GM23338 (cell line): ENCODE results near the gene MAMLD1. TPM values are rescaled to one million over a fixed set of nuclear protein-coding genes. Genes with fewer than 3 reads are reported as not detected.

Source experiments
- ATAC-seq: fragments of 200-7000 bp; cut with Tn5 transposase; 3 replicates; pipeline ENCODE4 v1.9.1; 2020
- DNase-seq: peaks from one replicate; pipeline ENCODE4 v3.0.0-alpha.2; 2015; ENCODE audit warnings: low spot score
- H2AFZ ChIP-seq: fragments of 200-600 bp; sonication (generic); 2 replicates; pipeline ENCODE4 v1.8.0; 2016; ENCODE audit warnings: antibody characterized with exemption, mild to moderate bottlenecking, moderate library complexity
- H3F3A ChIP-seq: fragments of 200-600 bp; sonication (generic); replicated peaks from 2 replicates; pipeline ENCODE4 v1.8.0; 2017; ENCODE audit warnings: antibody characterized with exemption, mixed run types, low read depth
- H3K27ac ChIP-seq: fragments of 200-600 bp; sonication (generic); 2 replicates; pipeline ENCODE4 v1.6.1; 2016; ENCODE audit warnings: low read depth
- H3K27me3 ChIP-seq: fragments of 200-600 bp; sonication (generic); 2 replicates; pipeline ENCODE4 v1.8.0; 2016; ENCODE audit warnings: mild to moderate bottlenecking, mixed run types, moderate library complexity; ENCODE audit not compliant: insufficient read depth
- H3K36me3 ChIP-seq: fragments of 200-600 bp; sonication (generic); 2 replicates; pipeline ENCODE4 v1.8.0; 2016; ENCODE audit warnings: mild to moderate bottlenecking; ENCODE audit not compliant: insufficient read depth
- H3K4me1 ChIP-seq: fragments of 200-600 bp; sonication (generic); 2 replicates; pipeline ENCODE4 v1.8.0; 2016; ENCODE audit warnings: mild to moderate bottlenecking, moderate library complexity; ENCODE audit not compliant: insufficient read depth
- H3K4me2 ChIP-seq: fragments of 200-600 bp; sonication (generic); 2 replicates; pipeline ENCODE4 v1.7.1; 2017; ENCODE audit warnings: mixed run types
- H3K4me3 ChIP-seq: fragments of 200-600 bp; sonication (generic); 2 replicates; pipeline ENCODE4 v1.6.1; 2016; ENCODE audit warnings: mixed run types
- H3K79me2 ChIP-seq: fragments of 200-600 bp; sonication (generic); replicated peaks from 2 replicates; pipeline ENCODE4 v1.8.0; 2017; ENCODE audit warnings: mild to moderate bottlenecking; ENCODE audit not compliant: insufficient read depth
- H3K9me2 ChIP-seq: fragments of 200-600 bp; sonication (generic); 2 replicates; pipeline ENCODE4 v1.8.0; 2017; ENCODE audit not compliant: insufficient read depth
- H4K20me1 ChIP-seq: fragments of 200-600 bp; sonication (generic); replicated peaks from 2 replicates; pipeline ENCODE4 v1.8.0; 2017; ENCODE audit warnings: mild to moderate bottlenecking; ENCODE audit not compliant: insufficient read depth
- H3K27ac Mint-ChIP-seq: 2 replicates; pipeline ENCODE4 v1.8.0; 2020; ENCODE audit warnings: inconsistent platforms, mild to moderate bottlenecking, moderate library complexity, mixed read lengths
- H3K27me3 Mint-ChIP-seq: 3 replicates; pipeline ENCODE4 v1.8.0; 2022; ENCODE audit warnings: low read depth, mild to moderate bottlenecking, moderate library complexity, mixed read lengths, inconsistent platforms; ENCODE audit not compliant: insufficient read depth, poor library complexity
- H3K36me3 Mint-ChIP-seq: 3 replicates; pipeline ENCODE4 v1.8.0; 2021; ENCODE audit warnings: low read depth, mild to moderate bottlenecking, inconsistent platforms, moderate library complexity, mixed read lengths
- H3K4me1 Mint-ChIP-seq: 3 replicates; pipeline ENCODE4 v1.8.0; 2020; ENCODE audit warnings: mild to moderate bottlenecking, inconsistent platforms, mixed read lengths
- H3K4me3 Mint-ChIP-seq: 3 replicates; pipeline ENCODE4 v1.8.0; 2021; ENCODE audit warnings: moderate library complexity, mild to moderate bottlenecking, inconsistent platforms, mixed read lengths
- H3K9me3 Mint-ChIP-seq: 3 replicates; pipeline ENCODE4 v1.8.0; 2020; ENCODE audit warnings: moderate library complexity, mild to moderate bottlenecking, inconsistent platforms, mixed read lengths
- CREB1 ChIP-seq: fragments of 250-450 bp; sonication (Bioruptor Pico); IDR thresholded peaks from 2 replicates; pipeline ENCODE4 v1.5.0; 2020; ENCODE audit warnings: low read depth, mild to moderate bottlenecking, moderate library complexity
- EZH2 ChIP-seq: fragments of 200-600 bp; sonication (generic); IDR thresholded peaks from one replicate; pipeline ENCODE4 v1.8.0; 2017; ENCODE audit warnings: antibody characterized with exemption, mild to moderate bottlenecking, low read depth; ENCODE audit not compliant: unreplicated experiment
- EZH2phosphoT487 ChIP-seq: fragments of 200-600 bp; sonication (generic); IDR thresholded peaks from one replicate; pipeline ENCODE4 v1.8.1; 2018; ENCODE audit warnings: antibody characterized with exemption; ENCODE audit not compliant: unreplicated experiment
- JUNB ChIP-seq: IDR thresholded peaks from one replicate; pipeline ENCODE4 v1.6.1; 2016; ENCODE audit warnings: antibody characterized with exemption; ENCODE audit not compliant: unreplicated experiment
- NANOG ChIP-seq: IDR thresholded peaks from 2 replicates; pipeline ENCODE4 v1.6.1; 2016; ENCODE audit warnings: antibody characterized with exemption, borderline replicate concordance
- POLR2AphosphoS5 ChIP-seq: IDR thresholded peaks from 2 replicates; pipeline ENCODE4 v1.6.1; 2016; ENCODE audit warnings: antibody characterized with exemption, low read depth
- STAT1 ChIP-seq: IDR thresholded peaks from one replicate; pipeline ENCODE4 v1.6.1; 2016; ENCODE audit warnings: antibody characterized with exemption; ENCODE audit not compliant: unreplicated experiment
- ZNF114 ChIP-seq: fragments of 250-450 bp; sonication (Bioruptor Pico); IDR thresholded peaks from 2 replicates; pipeline ENCODE4 v1.5.0; 2020; ENCODE audit warnings: mild to moderate bottlenecking, moderate library complexity
- ZNF331 ChIP-seq: fragments of 250-450 bp; sonication (Bioruptor Pico); IDR thresholded peaks from 2 replicates; pipeline ENCODE4 v1.5.0; 2020; ENCODE audit warnings: low read depth, mild to moderate bottlenecking, moderate library complexity
- polyA plus RNA-seq: library from polyadenylated mRNA; unstranded; fragments of >200 nt; fragmentation: Nextera tagmentation; extraction: Ambion mirVana; gene quantifications from 2 replicates; pipeline ENCODE4 v1.2.1, GENCODE V29; 2016
- total RNA-seq: library from RNA; depleted of rRNA; stranded (reverse); fragments of >200 nt; shearing (Covaris generic); gene quantifications from 2 replicates; pipeline ENCODE4 v1.2.3, GENCODE V29; 2014
- TF ChIP-seq, protein P1 (sequence below), 2 experiments: fragments of 200-600 bp in 1 of 2; sonication (generic) in 1 of 2; conservative IDR thresholded peaks; 2 replicates each; pipeline versions ENCODE4 v1.5.1 to v1.6.1; 2016 to 2017; ENCODE audit warnings: antibody characterized with exemption in 2 of 2, low read depth in 2 of 2, mild to moderate bottlenecking in 2 of 2, moderate library complexity in 1 of 2
- TF ChIP-seq, protein P2 (sequence below): IDR thresholded peaks from 2 replicates; pipeline ENCODE4 v1.6.1; 2016; ENCODE audit warnings: antibody characterized with exemption
- TF ChIP-seq, protein P3 (sequence below): IDR thresholded peaks from one replicate; pipeline ENCODE4 v1.6.1; 2018; ENCODE audit warnings: antibody characterized with exemption; ENCODE audit not compliant: unreplicated experiment
- TF ChIP-seq, protein P4 (sequence below): fragments of 250-450 bp; sonication (Bioruptor Pico); IDR thresholded peaks from 2 replicates; pipeline ENCODE4 v1.5.0; 2020; ENCODE audit warnings: mild to moderate bottlenecking, moderate library complexity

The MAMLD1 gene
- total and polyA plus RNA-seq, 2 experiments from 2014 or later: 0.13 to 0.21 TPM

DNA sequence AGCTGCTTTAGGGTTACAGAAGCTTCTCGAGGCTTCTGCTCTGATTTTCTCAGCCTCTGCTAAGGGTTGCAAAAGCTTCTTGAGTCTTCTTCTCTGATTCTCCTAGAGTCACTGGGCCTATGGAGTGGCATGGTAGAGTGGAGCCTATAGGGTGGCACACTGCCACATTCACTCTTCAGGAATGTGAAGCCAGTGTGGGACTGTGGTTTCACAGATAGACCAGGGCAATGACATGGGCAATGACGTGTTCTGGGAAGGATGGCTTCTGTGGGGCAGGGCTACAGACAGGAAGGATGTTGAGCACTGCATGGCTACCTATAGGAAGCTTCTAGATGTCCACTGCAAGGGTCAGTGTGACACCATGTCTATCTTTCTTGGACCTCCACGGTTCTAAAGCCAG, 11.0 kb upstream of the MAMLD1 start:
- TF ChIP-seq, protein P1, sequence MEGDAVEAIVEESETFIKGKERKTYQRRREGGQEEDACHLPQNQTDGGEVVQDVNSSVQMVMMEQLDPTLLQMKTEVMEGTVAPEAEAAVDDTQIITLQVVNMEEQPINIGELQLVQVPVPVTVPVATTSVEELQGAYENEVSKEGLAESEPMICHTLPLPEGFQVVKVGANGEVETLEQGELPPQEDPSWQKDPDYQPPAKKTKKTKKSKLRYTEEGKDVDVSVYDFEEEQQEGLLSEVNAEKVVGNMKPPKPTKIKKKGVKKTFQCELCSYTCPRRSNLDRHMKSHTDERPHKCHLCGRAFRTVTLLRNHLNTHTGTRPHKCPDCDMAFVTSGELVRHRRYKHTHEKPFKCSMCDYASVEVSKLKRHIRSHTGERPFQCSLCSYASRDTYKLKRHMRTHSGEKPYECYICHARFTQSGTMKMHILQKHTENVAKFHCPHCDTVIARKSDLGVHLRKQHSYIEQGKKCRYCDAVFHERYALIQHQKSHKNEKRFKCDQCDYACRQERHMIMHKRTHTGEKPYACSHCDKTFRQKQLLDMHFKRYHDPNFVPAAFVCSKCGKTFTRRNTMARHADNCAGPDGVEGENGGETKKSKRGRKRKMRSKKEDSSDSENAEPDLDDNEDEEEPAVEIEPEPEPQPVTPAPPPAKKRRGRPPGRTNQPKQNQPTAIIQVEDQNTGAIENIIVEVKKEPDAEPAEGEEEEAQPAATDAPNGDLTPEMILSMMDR (conservative IDR thresholded peaks at IDR 0.05; ENCODE audit: low read depth in 2 of 2): no peak
- TF ChIP-seq, protein P2, sequence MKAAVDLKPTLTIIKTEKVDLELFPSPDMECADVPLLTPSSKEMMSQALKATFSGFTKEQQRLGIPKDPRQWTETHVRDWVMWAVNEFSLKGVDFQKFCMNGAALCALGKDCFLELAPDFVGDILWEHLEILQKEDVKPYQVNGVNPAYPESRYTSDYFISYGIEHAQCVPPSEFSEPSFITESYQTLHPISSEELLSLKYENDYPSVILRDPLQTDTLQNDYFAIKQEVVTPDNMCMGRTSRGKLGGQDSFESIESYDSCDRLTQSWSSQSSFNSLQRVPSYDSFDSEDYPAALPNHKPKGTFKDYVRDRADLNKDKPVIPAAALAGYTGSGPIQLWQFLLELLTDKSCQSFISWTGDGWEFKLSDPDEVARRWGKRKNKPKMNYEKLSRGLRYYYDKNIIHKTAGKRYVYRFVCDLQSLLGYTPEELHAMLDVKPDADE: no peak
- TF ChIP-seq, protein P3, sequence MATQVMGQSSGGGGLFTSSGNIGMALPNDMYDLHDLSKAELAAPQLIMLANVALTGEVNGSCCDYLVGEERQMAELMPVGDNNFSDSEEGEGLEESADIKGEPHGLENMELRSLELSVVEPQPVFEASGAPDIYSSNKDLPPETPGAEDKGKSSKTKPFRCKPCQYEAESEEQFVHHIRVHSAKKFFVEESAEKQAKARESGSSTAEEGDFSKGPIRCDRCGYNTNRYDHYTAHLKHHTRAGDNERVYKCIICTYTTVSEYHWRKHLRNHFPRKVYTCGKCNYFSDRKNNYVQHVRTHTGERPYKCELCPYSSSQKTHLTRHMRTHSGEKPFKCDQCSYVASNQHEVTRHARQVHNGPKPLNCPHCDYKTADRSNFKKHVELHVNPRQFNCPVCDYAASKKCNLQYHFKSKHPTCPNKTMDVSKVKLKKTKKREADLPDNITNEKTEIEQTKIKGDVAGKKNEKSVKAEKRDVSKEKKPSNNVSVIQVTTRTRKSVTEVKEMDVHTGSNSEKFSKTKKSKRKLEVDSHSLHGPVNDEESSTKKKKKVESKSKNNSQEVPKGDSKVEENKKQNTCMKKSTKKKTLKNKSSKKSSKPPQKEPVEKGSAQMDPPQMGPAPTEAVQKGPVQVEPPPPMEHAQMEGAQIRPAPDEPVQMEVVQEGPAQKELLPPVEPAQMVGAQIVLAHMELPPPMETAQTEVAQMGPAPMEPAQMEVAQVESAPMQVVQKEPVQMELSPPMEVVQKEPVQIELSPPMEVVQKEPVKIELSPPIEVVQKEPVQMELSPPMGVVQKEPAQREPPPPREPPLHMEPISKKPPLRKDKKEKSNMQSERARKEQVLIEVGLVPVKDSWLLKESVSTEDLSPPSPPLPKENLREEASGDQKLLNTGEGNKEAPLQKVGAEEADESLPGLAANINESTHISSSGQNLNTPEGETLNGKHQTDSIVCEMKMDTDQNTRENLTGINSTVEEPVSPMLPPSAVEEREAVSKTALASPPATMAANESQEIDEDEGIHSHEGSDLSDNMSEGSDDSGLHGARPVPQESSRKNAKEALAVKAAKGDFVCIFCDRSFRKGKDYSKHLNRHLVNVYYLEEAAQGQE: no peak
- no peak for TF ChIP-seq ZNF114 (CRISPR knock-in tag)
- no peak for TF ChIP-seq JUNB
- no peak for TF ChIP-seq CREB1
- no peak for TF ChIP-seq EZH2phosphoT487
- no peak for TF ChIP-seq ZNF331 (CRISPR knock-in tag)
- no peak for TF ChIP-seq POLR2AphosphoS5
- TF ChIP-seq EZH2: no peak
- no peak for TF ChIP-seq STAT1
- TF ChIP-seq, protein P4, sequence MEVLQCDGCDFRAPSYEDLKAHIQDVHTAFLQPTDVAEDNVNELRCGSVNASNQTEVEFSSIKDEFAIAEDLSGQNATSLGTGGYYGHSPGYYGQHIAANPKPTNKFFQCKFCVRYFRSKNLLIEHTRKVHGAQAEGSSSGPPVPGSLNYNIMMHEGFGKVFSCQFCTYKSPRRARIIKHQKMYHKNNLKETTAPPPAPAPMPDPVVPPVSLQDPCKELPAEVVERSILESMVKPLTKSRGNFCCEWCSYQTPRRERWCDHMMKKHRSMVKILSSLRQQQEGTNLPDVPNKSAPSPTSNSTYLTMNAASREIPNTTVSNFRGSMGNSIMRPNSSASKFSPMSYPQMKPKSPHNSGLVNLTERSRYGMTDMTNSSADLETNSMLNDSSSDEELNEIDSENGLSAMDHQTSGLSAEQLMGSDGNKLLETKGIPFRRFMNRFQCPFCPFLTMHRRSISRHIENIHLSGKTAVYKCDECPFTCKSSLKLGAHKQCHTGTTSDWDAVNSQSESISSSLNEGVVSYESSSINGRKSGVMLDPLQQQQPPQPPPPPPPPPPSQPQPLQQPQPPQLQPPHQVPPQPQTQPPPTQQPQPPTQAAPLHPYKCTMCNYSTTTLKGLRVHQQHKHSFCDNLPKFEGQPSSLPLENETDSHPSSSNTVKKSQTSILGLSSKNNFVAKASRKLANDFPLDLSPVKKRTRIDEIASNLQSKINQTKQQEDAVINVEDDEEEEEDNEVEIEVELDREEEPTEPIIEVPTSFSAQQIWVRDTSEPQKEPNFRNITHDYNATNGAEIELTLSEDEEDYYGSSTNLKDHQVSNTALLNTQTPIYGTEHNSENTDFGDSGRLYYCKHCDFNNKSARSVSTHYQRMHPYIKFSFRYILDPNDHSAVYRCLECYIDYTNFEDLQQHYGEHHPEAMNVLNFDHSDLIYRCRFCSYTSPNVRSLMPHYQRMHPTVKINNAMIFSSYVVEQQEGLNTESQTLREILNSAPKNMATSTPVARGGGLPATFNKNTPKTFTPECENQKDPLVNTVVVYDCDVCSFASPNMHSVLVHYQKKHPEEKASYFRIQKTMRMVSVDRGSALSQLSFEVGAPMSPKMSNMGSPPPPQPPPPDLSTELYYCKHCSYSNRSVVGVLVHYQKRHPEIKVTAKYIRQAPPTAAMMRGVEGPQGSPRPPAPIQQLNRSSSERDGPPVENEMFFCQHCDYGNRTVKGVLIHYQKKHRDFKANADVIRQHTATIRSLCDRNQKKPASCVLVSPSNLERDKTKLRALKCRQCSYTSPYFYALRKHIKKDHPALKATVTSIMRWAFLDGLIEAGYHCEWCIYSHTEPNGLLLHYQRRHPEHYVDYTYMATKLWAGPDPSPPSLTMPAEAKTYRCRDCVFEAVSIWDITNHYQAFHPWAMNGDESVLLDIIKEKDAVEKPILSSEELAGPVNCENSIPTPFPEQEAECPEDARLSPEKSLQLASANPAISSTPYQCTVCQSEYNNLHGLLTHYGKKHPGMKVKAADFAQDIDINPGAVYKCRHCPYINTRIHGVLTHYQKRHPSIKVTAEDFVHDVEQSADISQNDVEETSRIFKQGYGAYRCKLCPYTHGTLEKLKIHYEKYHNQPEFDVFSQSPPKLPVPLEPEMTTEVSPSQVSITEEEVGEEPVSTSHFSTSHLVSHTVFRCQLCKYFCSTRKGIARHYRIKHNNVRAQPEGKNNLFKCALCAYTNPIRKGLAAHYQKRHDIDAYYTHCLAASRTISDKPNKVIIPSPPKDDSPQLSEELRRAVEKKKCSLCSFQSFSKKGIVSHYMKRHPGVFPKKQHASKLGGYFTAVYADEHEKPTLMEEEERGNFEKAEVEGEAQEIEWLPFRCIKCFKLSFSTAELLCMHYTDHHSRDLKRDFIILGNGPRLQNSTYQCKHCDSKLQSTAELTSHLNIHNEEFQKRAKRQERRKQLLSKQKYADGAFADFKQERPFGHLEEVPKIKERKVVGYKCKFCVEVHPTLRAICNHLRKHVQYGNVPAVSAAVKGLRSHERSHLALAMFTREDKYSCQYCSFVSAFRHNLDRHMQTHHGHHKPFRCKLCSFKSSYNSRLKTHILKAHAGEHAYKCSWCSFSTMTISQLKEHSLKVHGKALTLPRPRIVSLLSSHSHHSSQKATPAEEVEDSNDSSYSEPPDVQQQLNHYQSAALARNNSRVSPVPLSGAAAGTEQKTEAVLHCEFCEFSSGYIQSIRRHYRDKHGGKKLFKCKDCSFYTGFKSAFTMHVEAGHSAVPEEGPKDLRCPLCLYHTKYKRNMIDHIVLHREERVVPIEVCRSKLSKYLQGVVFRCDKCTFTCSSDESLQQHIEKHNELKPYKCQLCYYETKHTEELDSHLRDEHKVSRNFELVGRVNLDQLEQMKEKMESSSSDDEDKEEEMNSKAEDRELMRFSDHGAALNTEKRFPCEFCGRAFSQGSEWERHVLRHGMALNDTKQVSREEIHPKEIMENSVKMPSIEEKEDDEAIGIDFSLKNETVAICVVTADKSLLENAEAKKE (CRISPR knock-in tag): no peak
- TF ChIP-seq NANOG: no peak
- Mint-ChIP-seq H3K27ac (no peak overlapping the region), H3K4me3 (no peak overlapping the region), H3K4me1 (peaks cover 11% of the 10 kb centered on the region), H3K36me3 (no peaks in the 10 kb centered on the region), H3K9me3 (no peaks in the 10 kb centered on the region), H3K27me3 (peaks cover 5% of the 10 kb centered on the region)
- H2AFZ ChIP-seq: no peak overlapping the region
- no peak overlapping the region for H3K4me2 ChIP-seq
- H3K4me1 ChIP-seq: peaks cover 9% of the 10 kb centered on the region; the same call in 1 of the 2 replicates
- ATAC-seq (no peak), DNase-seq (no peak)
- no peaks in the 10 kb centered on the region for H3K36me3 ChIP-seq
- H3K4me3 ChIP-seq: no peak overlapping the region
- no peak overlapping the region for H3K27ac ChIP-seq
- no peaks in the 10 kb centered on the region for H3F3A ChIP-seq
- H3K79me2 ChIP-seq: no peaks in the 10 kb centered on the region
- no peaks in the 10 kb centered on the region for H3K27me3 ChIP-seq
- H3K9me2 ChIP-seq: no peaks in the 10 kb centered on the region
- no peaks in the 10 kb centered on the region for H4K20me1 ChIP-seq
